ENCODE data around the gene SCN5A.
"Not testable (repeated sequence)": the region's sequence is repeated elsewhere in the genome, so short reads cannot be mapped to it uniquely, and the experiment has no call there.

SCN5A gene

GRCh38 chr3:38576526-38577370, 72.7 kb downstream of the SCN5A start:
- DNase-seq, result no peak

DNA sequence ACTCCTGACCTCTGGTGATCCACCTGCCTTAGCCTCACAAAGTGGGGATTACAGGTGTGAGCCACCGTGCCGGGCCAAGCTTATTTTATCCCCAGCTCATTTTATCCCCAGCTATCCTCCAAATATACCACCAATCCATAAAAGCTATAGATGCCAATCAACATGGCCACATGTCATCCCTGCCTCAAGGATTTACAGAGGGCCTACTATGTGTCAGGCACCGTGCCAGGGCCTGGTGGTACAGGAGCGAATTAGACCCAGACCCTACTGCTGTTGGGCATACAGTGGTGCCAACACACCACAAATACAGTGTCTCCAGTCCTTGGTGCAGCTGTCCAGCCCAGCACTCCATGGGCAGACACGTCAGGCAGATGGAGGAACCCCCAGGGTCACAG, 73.4 kb downstream of the SCN5A start:
- no peak for DNase-seq

DNA sequence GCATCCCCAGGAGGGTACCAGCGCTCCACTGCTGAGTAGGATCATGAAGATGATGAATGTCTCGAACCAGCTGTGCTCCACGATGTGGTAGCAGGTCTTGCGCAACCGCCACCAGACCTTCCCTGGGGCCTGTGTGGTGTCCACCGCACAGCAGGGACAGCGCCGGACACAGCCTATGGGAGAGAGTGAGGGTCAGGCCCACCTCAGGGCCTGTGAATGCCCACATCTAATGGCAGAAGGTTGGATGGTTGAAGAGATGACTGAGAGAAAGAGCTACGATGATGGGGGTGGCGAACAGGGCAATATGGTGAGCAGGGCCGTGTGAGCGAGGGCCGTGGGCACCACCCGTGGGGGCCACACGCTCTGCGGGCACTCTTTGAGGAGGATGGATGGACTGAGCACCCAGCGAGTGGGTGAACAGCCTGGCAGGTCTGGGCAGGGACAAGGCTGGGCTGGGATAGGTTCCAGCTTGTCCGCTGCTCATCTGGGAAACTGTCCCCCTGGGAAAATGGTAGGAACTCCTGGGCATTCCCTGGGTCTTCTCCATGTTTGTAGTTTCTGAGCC, 74.1 kb downstream of the SCN5A start:
- DNase-seq, result no peak

DNA sequence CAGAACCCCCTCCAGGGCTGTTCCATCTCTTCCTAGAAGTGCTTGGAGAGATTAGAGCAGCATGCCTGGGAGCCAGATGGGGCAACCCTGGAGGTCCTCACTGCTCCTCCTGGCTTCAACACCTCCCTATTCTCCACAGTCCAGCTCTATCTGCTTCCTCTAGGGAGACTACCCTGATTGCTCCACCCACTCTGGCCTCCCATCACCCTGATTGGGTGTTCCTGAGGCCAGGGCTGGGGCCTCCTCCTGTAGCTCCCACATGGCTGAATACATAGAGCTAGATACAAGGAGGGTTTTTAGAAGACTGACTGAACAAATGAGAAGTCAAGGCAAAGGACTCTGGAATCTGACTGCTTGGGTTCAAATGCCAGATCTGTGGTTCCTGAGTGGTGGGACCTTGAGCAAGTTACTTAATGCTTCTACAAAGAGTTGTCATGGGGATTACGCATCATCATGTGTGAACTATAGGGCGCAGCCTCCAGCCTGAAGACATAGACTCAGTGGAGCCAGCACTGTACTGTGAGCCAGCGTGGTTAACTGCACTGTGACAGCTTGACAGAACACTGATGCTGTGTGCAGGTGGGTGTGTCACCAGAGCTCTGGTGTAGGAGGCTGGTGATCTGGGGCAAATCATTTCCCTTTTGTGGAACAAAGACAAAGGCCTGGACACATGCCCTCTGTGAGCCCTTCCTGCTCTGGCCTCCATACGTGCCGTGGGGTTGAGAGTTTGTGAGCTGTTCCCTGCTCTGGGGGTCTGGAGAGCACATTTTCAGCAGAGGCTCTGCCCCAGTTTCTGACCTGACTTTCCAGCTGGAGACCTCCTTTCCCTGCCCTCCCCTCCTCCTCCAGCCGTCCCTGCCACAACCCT, 74.8 kb downstream of the SCN5A start:
- DNase-seq, result no peak

DNA sequence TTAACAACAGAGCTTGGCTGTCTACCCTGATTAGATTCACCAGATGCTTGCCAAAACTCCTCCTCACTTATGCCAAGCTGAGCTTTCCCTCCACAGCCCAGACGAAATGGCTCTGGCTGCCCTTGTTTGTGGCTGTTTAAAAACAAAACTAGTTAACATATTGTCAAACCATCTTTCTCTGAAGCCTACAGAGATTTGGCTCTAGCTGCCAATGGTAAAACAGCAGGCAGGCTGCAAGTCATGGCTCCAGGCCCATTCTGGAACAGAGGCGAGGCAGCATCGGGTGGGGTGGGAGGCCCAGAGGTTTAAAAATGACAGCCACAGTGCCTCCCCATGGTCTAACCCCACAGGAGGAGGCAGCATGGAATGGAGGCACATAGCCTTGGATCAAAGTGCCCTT, 75.9 kb downstream of the SCN5A start:
- DNase-seq, result no peak

DNA sequence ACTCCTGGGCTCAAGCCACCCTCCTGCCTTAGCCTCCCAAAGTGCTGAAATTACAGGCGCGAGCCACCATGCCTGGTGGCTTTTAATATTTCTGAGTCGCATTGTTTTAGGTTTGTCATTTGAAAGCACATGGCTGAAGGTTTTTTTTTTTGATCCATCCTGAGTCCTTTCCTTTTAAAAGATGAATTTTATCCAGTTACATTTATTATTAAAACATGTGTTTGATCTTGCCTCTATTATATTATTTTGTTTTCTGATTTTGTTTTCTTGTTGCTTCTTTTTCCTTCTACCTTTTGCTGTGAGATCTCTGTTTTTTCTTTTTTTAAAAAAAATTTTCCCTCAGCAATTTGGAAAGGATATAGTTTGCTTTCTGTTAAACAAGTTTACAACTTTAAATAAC, 76.4 kb downstream of the SCN5A start:
- DNase-seq, result no peak

- DNase-seq, result no peak
Observed at GRCh38 chr3:38567498-38567897, 82.0 kb downstream of the SCN5A start.

DNA sequence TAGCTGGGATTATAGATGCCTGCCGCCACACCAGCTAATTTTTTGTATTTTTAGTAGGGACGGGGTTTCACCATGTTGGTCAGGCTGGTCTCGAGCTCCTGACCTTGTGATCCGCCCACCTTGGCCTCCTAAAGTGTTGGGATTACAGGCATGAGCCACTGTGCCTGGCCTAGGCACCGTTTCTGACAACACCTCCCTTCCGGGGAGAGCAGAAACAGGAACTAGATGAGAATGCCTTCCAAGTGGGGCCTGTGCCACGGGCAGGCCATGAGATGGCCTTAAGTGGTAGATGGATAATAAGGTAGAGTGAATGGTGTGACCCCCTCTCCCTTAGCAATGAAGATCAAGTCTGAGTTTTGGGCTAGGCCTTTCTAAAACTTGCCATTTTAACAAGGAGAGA, 82.7 kb downstream of the SCN5A start:
- not testable (repeated sequence) for DNase-seq

GRCh38 chr3:38566215-38566528, 83.3 kb downstream of the SCN5A start:
- DNase-seq, result no peak

- DNase-seq, result no peak
Observed at GRCh38 chr3:38565339-38566214, 83.9 kb downstream of the SCN5A start.

DNA sequence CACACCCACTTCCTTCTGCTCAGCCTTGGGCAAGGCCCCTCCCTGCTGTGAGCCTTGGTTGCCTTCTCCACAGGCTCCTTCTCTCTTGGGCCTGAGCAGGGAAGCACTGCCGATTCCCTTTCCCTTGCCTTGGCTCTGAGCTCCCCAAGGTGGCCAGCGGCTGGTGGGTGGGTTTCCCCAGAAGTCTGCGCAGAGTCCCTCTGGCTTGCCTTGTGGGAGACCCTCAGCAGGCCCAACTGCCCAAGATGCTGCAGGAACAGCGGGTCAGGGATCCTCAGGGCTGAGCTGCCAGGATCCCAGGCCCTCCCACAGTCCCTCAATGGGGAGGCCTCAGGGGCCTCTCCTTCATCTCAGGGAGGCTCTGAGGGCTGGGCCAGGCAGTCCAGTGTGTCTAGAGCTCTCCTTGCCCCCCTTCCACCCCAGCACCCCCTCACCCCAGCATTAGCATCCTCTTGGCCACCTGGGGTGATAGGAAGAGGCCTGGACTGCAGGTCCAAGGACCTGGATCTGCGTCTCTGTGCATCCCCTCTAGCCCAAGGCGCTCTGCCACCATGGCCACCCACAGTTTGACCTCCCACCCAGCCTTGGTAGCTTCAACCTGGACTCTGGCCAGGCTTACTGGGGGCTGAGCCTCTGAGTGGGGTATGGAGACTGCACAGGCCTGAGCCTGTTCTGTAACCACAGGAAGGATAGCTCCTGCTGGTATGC, 84.7 kb downstream of the SCN5A start:
- DNase-seq, result no peak

DNA sequence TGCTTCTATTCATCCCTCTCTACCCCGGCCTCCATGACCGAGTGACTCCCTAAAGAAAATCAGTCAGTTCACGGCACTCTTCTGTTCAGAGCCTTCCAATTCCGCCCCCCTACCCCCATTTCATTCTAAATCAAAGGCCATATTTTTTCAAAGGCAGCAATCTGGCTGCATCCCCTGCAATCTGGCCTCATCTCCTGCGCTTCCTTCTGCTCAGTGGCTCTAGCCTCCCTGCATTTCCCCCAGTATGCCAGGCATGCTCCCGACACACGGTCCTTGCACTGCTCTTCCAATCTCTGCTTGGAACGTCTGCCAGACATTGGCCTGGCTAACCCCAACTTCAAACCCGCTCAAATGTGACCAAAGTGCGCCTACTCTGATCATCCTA, 85.6 kb downstream of the SCN5A start:
- no peak for DNase-seq

- no peak for DNase-seq
Observed at GRCh38 chr3:38563070-38563885, 86.2 kb downstream of the SCN5A start.

DNA sequence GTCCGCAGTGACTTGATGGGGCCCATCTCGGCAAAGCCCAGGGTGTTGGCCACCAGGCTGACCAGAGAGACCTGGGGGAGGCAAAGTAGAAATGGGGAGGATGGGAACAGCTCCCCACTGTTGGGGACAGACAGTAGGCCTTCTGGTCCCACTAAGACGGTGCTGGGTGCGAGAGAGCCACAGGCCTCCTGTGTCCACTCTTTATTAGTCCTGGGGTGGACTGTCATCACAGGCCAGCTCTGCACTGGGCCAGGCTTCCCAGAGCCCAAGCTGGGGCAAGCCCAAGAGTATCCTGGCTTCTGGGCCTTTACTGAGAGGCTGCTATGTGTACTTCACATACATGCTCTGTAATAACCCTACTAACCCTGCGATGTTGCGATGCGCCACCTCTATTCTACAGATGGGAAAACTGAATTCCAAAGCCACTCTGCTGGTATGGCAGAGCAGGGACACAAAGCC, 87.0 kb downstream of the SCN5A start:
- no peak for DNase-seq

DNA sequence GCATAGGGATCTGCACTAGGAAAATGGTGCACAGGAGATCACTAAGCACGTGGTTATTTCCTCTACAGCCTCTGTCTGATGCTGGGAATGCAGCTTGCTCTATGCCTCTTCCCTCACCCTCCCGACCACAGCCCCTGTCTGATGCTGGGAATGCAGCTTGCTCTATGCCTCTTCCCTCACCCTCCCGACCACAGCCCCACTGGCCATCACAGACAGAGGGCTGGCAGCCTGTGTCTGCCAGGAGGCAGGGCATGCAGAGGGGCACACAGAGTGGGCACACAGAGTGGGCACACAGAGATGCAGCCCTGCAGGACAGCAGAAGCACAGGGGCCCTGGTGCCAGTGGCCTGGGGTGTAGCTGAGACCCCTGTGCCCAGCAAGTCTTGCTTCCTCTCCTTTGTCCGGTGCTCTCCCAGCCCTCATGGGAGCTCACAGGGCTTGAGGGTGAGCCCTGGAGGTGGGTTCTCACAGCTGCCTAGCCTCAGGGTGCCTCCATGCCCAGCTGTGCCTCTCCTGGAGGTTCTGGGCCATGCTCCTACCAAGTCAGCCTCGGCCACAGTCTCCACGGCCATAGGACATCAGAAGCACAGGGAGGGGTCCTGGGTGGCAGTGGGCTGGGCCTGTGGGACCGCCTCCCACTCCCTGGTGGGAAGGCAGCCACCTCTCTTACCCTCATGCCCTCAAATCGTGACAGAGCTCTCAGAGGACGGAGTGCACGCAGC, 87.6 kb downstream of the SCN5A start:
- DNase-seq, result no peak

DNA sequence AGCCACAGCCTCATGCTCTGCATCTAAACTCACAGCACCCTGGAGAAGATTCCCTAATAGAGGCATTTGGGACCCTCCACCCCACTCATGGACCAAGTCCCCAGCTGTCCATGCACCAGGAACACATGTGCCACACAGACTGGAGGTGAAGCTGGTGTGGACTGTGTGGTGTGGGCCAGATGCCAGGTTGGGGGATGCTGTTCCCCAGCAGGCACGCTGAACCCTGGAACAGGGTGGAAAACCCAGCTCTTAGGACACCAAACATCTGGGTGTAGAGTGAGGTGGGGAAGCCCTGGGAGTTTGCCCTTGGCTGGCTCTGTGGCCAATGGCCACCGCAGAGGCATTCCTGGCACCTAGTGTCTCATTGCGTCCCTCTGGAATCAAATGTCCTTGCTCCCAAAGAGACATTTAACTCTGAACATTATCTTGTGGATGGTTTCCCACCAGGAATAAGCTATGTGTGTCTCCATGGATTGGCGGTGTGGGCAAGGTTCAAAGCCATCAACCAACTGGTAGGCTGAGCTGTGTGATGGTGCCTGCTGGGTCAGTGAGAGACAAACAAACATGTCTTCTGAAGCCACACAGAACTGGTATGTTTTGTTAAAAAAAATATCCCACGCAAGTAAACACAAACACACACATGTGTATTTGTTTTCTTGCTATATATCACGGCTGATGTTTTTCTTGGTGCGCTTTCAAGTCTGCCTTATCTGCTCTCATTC, 88.3 kb downstream of the SCN5A start:
- DNase-seq, result no peak

- no peak for DNase-seq
Observed at GRCh38 chr3:38560284-38560683, 89.2 kb downstream of the SCN5A start.

DNA sequence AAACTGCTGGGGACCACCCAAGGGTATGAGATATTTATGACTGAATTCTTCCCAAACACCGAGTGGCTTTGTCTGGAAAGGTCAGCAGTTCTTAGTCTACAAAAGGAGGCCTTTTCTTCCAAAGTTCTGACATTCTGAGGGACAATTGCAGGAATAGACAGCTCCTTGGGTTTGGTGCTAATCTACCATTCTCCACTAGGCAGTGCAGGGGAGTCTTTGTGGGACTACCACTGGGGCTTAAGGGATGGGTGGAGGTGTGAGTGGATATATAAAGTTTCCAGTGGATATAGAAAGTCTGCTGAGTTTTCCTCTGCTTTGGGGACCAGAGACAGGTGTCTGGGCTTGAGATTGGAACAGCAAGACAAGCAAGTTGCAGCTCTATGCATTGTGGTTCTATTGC, 90.6 kb downstream of the SCN5A start:
- DNase-seq, result no peak

DNA sequence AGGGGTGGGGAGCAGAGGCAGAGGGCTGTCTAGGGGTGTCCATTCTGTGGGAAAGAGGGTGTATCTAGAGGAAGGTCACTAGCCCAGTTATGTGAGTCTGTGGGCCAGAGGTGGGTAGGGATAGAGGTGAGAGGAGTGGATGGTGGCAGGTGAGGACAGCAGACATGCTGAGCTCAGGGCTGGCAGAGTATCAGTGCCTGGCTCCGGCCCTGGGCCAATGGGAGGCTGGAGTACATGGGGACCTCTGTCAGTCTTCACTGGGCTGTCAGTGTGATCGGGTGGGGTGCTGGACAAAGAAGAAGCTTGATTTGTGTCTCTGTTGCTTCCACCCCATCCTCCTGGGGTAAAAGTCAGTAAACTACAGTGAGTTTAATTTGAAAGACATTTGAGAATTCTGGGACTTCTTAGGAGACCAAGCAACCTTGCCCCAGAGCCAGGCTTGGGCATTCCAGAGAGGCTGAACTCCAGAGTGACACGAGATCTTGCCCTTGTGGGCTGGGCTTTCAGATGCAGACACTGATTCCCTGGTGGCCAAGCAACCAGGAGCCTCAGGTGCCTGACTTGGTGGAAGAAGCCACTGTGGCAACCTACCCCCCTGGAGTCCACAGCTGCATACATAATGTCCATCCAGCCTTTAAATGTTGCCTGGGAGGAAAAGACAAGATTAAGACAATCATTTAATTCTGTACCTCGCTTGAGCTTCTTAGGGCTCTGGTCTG, 92.7 kb downstream of the SCN5A start:
- DNase-seq, result no peak

Measured in activated CD8-positive, alpha-beta memory T cell treated with anti-CD3 and anti-CD28 coated beads, Interleukin-2, amount 50 U/mL, for 4 hours (primary cell).